Measurements from ENCODE around the gene CHL1.

CHL1 gene

GRCh38 chr3:196311-197148 lies at the start of gene CHL1:
CHL1 (plus strand) TSS chr3:196763; CDS start chr3:319777, 123,014 bp downstream.
- no peak for DNase-seq

GRCh38 chr3:151614-152189 lies 44.9 kb upstream of the CHL1 start:
- DNase-seq: no peak

- no peak for DNase-seq
Observed at GRCh38 chr3:159974-160373, 36.6 kb upstream of the CHL1 start.

- DNase-seq: no peak
Observed at GRCh38 chr3:166071-166470, 30.5 kb upstream of the CHL1 start.

GRCh38 chr3:166799-167198 lies 29.8 kb upstream of the CHL1 start:
- DNase-seq: no peak

GRCh38 chr3:173886-174285 lies 22.7 kb upstream of the CHL1 start:
- no peak for DNase-seq

- DNase-seq: no peak
Observed at GRCh38 chr3:184976-185375, 11.6 kb upstream of the CHL1 start.

GRCh38 chr3:192215-192929 lies 4.2 kb upstream of the CHL1 start:
- no peak for DNase-seq

GRCh38 chr3:194001-194400 lies 2.6 kb upstream of the CHL1 start:
- no peak for DNase-seq

GRCh38 chr3:194421-194820 lies 2.1 kb upstream of the CHL1 start:
- no peak for DNase-seq

GRCh38 chr3:195666-196065 lies 897 bp upstream of the CHL1 start:
- DNase-seq: no peak

- DNase-seq: no peak
Observed at GRCh38 chr3:197149-197827, 725 bp downstream of the CHL1 start.

- DNase-seq: no peak
Observed at GRCh38 chr3:197828-198491, 1.4 kb downstream of the CHL1 start.

GRCh38 chr3:199835-200234 lies 3.3 kb downstream of the CHL1 start:
- DNase-seq: no peak

GRCh38 chr3:200758-201325 lies 4.3 kb downstream of the CHL1 start:
- no peak for DNase-seq

- DNase-seq: no peak
Observed at GRCh38 chr3:204102-204501, 7.5 kb downstream of the CHL1 start.

GRCh38 chr3:207973-208372 lies 11.4 kb downstream of the CHL1 start:
- no peak for DNase-seq

GRCh38 chr3:210669-211068 lies 14.1 kb downstream of the CHL1 start:
- no peak for DNase-seq

GRCh38 chr3:212432-212831 lies 15.9 kb downstream of the CHL1 start:
- no peak for DNase-seq

- DNase-seq: no peak
Observed at GRCh38 chr3:217099-217813, 20.7 kb downstream of the CHL1 start.

GRCh38 chr3:217948-218347 lies 21.4 kb downstream of the CHL1 start:
- no peak for DNase-seq

Data from SHP77 treated with DMSO at 0.1 percent for 48 hours (cell line).